ENCODE measurements around the gene SLC35G1. TPM values are rescaled to one million over a fixed set of nuclear protein-coding genes. Genes with fewer than 3 reads are reported as not detected.

Gene SLC35G1
- total and polyA plus RNA-seq, 2 of the 13 experiments (the other 11 are each of a cell fraction or from before 2014, with no cell fraction given) = 2.5 to 4.5 TPM

GRCh38 chr10:93865794-93866425 is 27.9 kb upstream of the SLC35G1 start:
- Histone ChIP-seq H3K36me3 (replicated peaks in 1 of 2; ENCODE audit: control insufficient read depth in 1 of 2, insufficient read depth in 2 of 2, low read length in 2 of 2) (no peaks in the 10 kb centered on the region), H3K27ac (ENCODE audit: extremely low read length, insufficient read depth, low read length) (no peak overlapping the region), H3K4me3 (replicated peaks in 1 of 3; ENCODE audit: insufficient read depth in 1 of 3, low read depth in 2 of 3, low read length in 3 of 3) (no peak overlapping the region), H3K4me1 (ENCODE audit: insufficient read depth, low read length) (no peaks in the 10 kb centered on the region), H3K9me3 (ENCODE audit: low read length) (no peaks in the 10 kb centered on the region), H3K79me2 (ENCODE audit: insufficient read depth, low read length) (no peaks in the 10 kb centered on the region), H3K9ac (ENCODE audit: insufficient read depth, low read depth, low read length) (no peak overlapping the region), H4K20me1 (ENCODE audit: insufficient read depth, low read length) (no peaks in the 10 kb centered on the region), H3K4me2 (ENCODE audit: low read depth, low read length) (no peak overlapping the region), H2AFZ (ENCODE audit: low read length) (no peak overlapping the region), H3K27me3 (ENCODE audit: control insufficient read depth in 1 of 2, insufficient read depth in 2 of 2, low read length in 2 of 2) (no peaks in the 10 kb centered on the region)
- in situ Hi-C loops (cut with HindIII; ENCODE audit: extremely low pct_ligation_motif_present, low pct_unique_long_range_greater_than_20kb) = no loop called here
- DNase-seq (ENCODE audit: low spot score) (no peak), FAIRE-seq (no peak), ATAC-seq (no peak)
- no TSS peak for BruUV-seq (replicated peaks)
- WGBS (ENCODE audit: low lambda C conversion rate) = 33% methylated on average over 6 of the region's 6 CpGs
- intact Hi-C loops (cut with micrococcal nuclease; ENCODE audit: unreplicated experiment) = no loop called here
- ChIA-PET POLR2A (no interaction called here), CTCF (ENCODE audit: low intra/inter-chr PET ratio, low total read pairs) (no interaction called here)
- TF ChIP-seq ZNF878 (CRISPR knock-in tag; IDR thresholded peaks at IDR 0.05) (no peak), E2F5 (CRISPR knock-in tag; conservative IDR thresholded peaks at IDR 0.05) (no peak), PRDM15 (CRISPR knock-in tag; IDR thresholded peaks at IDR 0.05) (no peak), MAZ (IDR thresholded peaks at IDR 0.05; ENCODE audit: borderline replicate concordance, low read depth, low read length) (no peak), MAZ (CRISPR knock-in tag; IDR thresholded peaks at IDR 0.05; ENCODE audit: low read depth) (no peak), NFE2 (CRISPR knock-in tag; IDR thresholded peaks at IDR 0.05) (no peak), RFX5 (IDR thresholded peaks at IDR 0.05; ENCODE audit: low read depth, low read length) (no peak), ZNF205 (CRISPR knock-in tag; IDR thresholded peaks at IDR 0.05) (no peak)
- TF ChIP-seq, protein P1, sequence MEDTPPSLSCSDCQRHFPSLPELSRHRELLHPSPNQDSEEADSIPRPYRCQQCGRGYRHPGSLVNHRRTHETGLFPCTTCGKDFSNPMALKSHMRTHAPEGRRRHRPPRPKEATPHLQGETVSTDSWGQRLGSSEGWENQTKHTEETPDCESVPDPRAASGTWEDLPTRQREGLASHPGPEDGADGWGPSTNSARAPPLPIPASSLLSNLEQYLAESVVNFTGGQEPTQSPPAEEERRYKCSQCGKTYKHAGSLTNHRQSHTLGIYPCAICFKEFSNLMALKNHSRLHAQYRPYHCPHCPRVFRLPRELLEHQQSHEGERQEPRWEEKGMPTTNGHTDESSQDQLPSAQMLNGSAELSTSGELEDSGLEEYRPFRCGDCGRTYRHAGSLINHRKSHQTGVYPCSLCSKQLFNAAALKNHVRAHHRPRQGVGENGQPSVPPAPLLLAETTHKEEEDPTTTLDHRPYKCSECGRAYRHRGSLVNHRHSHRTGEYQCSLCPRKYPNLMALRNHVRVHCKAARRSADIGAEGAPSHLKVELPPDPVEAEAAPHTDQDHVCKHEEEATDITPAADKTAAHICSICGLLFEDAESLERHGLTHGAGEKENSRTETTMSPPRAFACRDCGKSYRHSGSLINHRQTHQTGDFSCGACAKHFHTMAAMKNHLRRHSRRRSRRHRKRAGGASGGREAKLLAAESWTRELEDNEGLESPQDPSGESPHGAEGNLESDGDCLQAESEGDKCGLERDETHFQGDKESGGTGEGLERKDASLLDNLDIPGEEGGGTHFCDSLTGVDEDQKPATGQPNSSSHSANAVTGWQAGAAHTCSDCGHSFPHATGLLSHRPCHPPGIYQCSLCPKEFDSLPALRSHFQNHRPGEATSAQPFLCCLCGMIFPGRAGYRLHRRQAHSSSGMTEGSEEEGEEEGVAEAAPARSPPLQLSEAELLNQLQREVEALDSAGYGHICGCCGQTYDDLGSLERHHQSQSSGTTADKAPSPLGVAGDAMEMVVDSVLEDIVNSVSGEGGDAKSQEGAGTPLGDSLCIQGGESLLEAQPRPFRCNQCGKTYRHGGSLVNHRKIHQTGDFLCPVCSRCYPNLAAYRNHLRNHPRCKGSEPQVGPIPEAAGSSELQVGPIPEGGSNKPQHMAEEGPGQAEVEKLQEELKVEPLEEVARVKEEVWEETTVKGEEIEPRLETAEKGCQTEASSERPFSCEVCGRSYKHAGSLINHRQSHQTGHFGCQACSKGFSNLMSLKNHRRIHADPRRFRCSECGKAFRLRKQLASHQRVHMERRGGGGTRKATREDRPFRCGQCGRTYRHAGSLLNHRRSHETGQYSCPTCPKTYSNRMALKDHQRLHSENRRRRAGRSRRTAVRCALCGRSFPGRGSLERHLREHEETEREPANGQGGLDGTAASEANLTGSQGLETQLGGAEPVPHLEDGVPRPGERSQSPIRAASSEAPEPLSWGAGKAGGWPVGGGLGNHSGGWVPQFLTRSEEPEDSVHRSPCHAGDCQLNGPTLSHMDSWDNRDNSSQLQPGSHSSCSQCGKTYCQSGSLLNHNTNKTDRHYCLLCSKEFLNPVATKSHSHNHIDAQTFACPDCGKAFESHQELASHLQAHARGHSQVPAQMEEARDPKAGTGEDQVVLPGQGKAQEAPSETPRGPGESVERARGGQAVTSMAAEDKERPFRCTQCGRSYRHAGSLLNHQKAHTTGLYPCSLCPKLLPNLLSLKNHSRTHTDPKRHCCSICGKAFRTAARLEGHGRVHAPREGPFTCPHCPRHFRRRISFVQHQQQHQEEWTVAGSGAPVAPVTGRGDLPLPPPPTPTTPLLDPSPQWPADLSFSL (CRISPR knock-in tag; IDR thresholded peaks at IDR 0.05) = no peak
- TF ChIP-seq, protein P2, sequence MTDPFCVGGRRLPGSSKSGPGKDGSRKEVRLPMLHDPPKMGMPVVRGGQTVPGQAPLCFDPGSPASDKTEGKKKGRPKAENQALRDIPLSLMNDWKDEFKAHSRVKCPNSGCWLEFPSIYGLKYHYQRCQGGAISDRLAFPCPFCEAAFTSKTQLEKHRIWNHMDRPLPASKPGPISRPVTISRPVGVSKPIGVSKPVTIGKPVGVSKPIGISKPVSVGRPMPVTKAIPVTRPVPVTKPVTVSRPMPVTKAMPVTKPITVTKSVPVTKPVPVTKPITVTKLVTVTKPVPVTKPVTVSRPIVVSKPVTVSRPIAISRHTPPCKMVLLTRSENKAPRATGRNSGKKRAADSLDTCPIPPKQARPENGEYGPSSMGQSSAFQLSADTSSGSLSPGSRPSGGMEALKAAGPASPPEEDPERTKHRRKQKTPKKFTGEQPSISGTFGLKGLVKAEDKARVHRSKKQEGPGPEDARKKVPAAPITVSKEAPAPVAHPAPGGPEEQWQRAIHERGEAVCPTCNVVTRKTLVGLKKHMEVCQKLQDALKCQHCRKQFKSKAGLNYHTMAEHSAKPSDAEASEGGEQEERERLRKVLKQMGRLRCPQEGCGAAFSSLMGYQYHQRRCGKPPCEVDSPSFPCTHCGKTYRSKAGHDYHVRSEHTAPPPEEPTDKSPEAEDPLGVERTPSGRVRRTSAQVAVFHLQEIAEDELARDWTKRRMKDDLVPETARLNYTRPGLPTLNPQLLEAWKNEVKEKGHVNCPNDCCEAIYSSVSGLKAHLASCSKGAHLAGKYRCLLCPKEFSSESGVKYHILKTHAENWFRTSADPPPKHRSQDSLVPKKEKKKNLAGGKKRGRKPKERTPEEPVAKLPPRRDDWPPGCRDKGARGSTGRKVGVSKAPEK (CRISPR knock-in tag; IDR thresholded peaks at IDR 0.05; ENCODE audit: borderline replicate concordance) = no peak

Data from HepG2 (cell line).